Activated CD4-positive, alpha-beta T cell treated with anti-CD3 and anti-CD28 coated beads, Interleukin-2, amount 50 U/mL, for 1 hour (primary cell): ENCODE measurements around the gene PC.
A peak's percentile ranks its signal among the peaks of the same experiment; 100 is the strongest.

Experiments used
- DNase-seq: peaks from one replicate; pipeline ENCODE4 v3.0.0-alpha.2; 2020

Gene PC

DNA sequence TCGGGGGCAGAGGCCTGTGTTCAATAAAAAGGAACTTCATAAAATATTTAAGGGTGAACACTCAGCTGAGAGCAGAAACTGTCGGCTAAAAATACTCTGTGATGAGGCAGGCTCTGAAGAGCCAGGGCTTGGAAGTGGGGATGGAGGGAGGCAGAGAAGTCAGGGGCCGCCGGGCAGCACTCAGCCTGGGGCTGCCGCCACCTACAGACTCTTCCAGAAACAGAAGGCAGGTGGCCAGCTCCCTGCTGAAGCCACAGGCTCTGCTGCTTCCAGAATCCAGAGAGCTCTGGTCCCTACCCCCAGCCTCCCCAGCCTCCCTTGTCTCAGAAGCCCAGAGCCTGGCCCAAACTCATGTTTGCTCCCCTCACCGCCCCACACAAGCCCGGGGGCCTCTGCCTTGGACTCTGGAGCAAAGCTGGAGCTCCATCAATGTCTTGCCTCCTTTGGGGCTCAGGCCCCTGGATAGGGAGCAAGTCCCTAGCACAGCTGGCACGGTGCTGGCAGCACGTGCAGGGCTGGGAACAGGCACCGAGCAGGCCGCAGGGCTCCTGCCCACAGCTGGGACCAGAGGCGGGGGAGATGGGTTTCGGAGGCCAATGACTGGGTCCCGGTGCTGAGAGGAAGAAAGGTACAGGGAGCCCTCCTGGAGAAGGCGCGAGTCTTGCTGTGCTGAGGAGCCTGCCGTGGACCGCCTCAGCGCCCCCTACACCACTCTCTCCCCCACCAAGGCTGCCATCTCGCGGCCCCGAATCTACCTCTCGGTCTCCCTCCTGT lies 93.1 kb downstream of the PC start:
- DNase-seq: no peak

DNA sequence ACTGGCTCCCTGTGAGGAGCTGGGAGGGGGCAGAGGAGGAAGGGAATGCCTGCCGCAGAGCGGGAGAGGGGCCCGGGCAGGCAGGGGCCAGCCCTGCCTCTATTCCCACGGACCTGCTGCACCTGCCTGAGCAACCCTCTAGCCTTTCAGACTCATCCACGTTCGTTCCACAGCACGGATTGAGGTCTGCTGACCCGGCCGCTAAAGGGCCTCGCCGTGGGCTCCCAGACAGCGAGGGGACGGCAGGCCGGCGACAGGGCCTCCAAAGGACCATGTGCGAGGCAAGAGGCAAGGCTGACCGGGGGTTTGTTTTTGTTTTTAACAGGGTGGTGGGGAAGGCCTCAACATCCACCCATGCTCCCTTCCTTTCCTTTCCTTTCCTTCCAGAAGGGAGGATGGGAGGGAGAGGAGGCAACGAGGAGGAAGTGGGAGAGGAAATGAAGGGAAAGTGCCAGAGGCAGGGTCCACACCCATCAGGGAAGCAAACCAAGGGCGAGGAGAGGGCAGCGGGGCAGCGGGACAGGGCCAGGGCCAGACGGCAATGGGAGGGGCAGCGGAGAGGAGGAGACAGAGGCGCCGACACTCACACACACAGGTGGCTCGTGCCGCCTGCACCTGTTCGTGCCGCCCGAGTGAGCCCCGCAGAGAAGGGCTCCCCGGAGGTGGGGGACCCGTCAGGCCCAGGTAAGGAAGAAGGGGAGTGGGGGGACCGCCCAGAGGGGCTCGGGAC lies 93.8 kb downstream of the PC start:
- DNase-seq: no peak

DNA sequence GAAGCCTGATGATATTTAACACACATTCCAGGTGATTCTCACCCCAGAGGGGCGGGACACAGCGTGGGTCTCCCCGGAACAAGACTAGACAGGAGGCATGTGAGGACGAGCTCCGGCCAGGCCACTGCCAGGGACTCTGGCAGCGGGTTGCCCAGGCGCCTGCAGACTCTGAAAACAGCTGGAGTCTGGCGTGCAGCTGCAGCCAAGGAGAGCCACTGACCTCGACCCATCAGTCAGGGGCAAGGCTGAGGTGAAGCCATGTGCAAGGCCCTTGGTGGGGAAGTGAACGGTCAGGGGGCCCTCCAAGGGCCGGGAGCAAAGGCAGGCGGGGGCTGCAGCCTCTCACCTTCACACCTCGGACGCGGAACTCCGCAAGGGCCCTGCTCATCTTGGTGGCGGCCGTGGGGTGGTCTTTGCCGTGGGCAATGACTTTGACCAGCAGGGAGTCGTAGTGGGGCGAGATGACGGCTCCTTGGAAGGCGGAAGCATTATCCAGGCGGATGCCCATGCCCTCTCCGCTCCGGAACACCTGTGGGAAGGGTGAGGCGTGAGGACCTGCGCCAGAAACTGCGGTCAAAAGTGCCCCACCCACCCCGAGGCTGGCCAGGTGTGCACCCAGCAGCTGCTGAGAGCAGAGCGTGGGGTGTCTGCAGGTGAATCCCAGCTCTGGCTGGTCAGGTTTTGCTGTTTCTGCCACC lies 94.6 kb downstream of the PC start:
- DNase-seq: no peak

DNA sequence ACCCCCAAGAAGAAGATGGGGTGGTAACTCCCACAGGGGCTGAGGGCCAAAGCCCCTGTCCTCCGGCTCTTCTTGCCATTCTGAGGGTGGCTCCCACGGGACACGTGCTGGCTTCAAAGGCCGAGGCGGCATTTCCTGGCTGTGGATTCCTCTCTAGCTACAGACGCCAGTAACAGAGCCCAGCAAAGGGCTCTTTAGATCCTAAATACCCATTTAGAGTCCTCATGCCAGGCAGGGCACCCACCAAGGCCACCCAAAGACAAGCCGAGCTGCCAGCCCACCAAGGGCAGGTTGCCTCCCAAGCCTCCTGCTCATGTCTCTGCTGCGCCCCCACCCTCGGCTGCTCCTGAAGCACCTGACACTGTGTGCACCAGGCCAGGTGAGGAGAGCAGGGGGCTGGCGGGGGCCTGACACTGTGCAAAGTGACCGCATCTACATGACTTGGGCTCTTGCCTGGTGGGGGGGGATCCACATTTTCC lies 95.6 kb downstream of the PC start:
- DNase-seq: no peak

DNA sequence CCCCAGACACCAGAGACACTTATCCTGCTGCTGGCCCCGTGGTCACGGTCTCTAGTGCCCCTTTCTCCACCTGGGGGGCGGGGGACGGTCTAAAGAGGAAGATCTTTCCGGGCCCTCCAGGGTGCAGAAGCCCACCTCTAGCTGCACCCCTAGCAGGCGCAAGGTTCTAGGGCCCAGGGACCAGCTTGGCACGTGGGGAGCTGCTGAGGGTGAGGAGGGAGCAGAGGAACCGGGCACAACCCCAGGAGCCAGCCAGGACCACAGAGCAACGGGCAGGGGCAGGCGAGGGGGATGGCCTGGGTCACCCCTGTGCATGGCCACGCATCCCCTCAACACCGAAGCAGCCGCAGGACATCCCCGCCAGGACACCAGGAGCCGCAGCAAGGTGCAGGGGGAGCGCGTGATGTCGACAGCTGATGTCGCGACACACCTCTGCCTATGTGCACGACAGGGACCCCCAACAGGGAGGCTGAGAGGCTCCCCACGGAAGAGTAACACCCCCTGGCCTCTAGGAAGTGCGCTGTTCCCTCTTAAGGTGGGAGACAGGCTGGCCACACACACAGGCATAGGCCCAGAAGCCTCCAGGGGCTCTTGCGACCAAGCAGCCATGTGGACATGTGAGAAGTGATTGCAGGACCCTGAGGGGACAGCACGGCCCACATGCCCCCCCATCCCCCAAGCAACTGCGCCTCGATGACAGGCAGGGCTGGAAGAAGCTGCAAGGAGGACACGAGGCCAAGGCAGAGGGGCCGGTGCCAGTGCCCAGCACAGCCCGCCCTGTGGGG lies 96.2 kb downstream of the PC start:
- no peak for DNase-seq

DNA sequence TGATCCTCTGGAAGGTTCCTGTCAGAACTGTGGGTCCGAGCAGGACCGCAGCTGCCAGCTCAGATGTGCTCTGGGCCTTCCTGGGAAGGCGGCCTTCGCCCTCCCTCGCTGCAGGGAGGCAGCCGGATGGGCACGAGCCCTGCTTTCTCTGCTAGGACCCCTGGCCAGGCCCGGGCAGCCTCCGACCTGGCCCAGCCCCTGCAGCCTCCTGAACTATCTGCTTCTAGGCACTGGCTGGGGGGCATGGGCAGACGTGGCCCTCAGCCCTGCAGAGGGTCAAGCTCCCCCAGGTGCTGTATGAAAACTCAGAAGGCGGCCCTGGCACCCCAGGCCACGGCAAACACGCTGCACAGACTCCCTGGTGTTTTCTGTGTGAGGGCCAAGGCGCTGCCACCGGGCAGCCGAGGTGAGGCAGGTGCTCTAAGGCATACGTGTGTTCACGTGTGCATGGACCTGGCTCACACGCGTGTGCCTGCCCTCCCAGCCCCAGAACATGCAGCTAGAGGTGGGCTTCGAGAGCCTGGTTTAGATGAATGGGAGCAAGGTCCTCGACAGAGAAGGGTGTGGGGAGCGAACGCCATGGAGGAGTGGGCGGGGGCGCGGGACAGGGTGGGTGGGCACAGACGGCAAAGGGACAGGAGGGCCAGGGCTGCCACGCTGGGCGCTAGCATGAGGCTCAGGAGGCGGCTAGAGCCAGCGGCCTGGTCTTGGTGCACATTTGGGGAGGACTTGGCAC lies 97.0 kb downstream of the PC start:
- DNase-seq: no peak

DNA sequence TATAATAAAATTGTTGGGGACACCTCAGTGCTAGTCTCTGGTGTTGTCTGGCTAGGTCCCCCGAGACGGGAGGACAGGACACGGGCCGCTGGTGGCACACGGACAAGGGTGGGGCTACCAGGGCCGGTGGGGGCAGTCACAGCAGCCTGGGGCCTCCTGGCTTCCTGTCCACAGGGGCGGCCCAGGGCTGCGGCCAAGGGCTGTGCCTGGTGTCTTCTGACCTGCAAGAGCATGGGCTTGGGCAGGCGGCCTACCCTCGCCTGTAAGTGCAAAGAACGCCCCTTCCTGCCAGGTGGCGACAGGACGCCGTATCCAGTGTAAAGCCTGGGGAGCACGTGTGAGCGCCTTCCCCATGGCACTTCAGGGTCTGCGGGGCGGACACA lies 97.7 kb downstream of the PC start:
- no peak for DNase-seq

DNA sequence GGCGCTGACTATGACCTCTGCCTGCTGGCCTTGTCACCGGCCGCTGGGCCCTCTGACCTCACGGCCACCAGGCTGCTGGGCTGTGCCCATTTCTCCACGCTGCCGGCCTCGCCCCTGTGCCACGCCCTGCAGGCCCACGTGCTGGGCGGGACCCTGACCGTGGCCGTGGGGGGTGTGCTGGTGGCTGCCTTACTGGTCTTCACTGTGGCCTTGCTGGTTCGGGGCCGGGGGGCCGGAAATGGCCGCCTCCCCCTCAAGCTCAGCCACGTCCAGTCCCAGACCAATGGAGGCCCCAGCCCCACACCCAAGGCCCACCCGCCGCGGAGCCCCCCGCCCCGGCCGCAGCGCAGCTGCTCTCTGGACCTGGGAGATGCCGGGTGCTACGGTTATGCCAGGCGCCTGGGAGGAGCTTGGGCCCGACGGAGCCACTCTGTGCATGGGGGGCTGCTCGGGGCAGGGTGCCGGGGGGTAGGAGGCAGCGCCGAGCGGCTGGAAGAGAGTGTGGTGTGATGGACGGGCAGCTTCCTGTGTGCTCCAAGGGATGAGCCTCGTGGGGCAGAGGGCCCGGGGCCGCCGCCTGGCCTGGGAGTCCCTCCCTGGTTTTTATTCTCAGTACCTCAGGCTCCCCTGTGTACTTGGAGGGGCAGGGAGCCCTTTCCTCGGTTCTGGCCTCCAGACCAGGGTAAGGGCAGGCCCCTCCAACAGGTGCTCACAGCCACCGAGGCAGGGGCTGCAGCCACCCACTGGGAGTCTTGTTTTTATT lies 98.3 kb downstream of the PC start:
- no peak for DNase-seq

DNA sequence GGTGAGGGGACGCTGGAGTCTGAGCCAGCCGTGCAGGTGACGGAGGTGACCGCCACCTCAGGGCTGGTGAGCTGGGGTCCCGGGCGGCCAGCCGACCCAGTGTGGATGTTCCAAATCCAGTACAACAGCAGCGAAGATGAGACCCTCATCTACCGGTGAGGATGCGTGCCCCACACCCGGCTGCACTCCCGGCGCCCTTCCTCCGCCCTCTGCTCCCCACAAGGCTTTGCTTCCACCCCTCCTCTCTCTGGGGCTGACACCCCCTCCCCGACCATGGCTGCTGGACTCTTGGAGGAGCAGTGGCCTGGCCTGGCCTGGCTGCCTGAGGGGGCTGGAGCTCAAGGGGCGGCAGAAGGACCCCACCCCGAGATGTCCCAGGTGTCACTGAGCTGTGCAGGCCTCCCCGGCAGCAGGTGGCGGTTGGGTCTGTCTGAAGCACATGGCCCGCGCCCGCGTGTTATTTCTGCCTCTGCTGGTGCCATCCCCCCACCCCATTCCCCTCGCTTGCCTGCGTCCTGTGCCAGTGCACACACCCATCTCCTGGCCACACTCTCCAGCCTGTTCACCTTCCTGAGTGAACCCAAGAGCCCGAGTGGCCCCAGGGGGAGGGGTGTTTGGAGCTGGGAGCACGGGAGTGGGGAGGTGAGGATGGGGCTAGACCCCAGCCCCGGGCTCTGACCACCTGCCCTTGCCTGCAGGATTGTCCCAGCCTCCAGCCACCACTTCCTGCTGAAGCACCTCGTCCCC lies 99.1 kb downstream of the PC start:
- DNase-seq: no peak

DNA sequence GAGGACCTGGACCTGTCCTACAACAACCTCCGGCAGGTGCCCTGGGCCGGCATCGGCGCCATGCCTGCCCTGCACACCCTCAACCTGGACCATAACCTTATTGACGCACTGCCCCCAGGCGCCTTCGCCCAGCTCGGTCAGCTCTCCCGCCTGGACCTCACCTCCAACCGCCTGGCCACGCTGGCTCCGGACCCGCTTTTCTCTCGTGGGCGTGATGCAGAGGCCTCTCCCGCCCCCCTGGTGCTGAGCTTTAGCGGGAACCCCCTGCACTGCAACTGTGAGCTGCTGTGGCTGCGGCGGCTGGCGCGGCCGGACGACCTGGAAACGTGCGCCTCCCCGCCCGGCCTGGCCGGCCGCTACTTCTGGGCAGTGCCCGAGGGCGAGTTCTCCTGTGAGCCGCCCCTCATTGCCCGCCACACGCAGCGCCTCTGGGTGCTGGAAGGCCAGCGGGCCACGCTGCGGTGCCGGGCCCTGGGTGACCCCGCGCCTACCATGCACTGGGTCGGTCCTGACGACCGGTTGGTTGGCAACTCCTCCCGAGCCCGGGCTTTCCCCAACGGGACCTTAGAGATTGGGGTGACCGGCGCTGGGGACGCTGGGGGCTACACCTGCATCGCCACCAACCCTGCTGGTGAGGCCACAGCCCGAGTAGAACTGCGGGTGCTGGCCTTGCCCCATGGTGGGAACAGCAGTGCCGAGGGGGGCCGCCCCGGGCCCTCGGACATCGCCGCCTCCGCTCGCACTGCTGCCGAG lies 99.8 kb downstream of the PC start:
- DNase-seq: no peak

DNA sequence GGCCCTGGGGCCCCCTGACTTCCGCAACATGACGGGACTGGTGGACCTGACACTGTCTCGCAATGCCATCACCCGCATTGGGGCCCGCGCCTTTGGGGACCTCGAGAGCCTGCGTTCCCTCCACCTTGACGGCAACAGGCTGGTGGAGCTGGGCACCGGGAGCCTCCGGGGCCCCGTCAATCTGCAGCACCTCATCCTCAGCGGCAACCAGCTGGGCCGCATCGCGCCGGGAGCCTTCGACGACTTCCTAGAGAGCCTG lies 100.3 kb downstream of the PC start:
- DNase-seq: no peak

DNA sequence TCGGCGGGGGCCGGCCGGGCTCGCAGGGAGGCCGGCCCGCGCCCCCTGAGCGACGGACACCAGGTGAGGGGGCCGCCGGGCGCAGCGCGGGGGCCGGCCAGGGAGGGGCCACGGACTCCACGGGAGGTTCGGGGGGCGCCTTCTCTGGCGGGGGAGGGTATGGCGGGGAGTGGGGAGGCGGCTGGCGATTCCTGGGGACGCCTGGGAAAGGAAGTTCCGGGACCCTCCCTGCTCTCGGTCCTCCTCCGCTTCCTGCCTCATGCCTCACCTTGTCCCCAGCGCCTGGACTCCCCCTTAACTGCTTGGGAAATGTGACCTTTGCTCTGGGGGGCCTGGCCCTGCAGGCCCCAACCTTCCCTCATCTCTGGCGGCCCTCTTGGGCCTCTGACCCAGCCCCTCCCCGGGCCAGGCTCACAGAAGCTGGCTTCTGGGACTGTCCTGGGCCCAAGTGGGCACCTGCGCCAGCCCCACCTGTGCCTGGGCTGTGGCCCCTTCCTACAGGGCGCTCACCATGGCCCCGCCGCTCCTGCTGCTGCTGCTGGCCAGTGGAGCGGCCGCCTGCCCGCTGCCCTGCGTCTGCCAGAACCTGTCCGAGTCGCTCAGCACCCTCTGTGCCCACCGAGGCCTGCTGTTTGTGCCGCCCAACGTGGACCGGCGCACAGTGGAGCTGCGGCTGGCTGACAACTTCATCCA lies 100.8 kb downstream of the PC start:
- DNase-seq: no peak

DNA sequence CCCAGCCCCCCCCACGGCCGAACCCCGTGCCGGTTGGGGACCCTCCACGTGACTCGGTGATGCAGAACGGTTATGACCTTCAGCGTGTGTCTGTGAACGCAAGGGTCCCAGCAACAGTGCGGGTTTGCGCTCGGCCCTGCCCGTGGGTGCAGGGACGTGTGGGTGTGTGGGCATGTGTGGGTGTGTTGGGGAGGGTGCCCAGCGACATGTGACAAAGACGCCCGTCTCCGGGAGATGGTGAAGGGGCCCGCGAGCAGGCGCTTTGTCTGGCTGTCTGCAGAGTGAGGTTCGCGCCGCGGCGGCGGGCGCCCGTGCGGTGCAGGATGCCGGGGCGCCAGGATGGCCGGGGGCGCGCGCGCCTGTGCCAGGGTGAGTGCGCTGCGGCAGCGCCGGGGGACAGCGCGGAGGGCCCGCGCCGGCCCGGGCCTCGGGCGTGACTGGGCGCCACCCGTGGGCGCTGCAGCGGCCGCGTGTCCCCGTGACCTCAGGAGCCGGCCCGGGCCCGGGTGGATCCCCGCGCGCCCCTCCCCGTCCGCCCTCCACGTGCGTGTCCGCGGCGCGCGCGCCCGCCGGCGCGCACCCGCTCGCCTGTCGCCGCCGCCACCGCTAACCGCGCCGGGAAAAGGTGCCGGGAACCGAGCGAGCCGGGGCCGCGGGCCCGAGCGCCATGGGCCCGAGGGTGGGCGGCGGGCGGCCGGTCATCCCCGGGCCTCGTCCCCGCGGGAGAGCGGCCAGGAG lies 101.5 kb downstream of the PC start, which contains the start of gene LRFN4:
Gene LRFN4, plus strand, starts transcription at position 569 of the 738 bp plus-strand sequence. CDS start 681 bp downstream, outside the sequence.
- DNase-seq: peak; percentile 49

DNA sequence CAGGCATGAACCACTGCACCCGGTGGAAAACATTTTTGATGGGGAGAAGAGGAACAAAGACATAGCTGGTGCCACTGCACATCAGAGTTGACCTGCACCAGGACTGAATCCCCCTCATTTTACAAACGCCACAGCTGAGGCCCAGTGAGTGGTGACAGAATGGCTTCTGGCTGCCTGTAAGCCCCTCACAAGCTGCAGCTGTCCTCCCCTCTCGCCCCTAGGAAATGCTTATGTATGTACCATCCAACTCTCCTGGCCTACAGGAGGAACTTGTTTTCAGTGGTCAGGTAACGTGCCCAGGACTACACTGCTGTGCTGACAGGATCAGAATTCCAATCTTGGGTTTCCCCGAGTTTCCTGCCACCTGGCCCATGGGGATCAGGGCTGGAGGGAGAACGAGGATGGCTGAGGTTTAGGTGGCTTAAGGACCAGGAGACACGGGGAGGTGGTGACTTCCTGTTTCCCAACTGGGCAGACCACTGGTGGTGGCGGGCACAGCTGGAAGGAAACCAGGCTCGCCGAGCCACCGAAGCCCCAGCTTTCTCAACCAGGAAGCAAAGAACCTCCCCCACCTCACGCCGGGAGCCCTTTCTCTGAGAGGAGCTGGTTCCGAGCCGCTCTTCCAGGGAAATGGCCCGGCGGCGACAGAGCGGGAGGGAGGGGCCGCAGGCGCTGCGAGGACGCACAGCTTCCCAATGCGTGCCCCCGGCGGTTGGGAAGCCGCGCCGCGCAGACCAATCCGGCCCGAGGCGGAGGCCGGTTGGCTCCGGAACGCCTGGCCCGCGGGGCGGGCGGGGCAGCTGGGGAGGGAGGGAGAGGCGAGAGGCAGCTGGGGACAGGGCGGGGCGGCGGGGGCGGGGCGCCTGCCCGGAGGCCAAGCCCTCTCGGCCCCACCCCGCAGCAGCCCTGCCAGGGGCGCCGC lies 102.3 kb downstream of the PC start:
- DNase-seq: peak; percentile 69

DNA sequence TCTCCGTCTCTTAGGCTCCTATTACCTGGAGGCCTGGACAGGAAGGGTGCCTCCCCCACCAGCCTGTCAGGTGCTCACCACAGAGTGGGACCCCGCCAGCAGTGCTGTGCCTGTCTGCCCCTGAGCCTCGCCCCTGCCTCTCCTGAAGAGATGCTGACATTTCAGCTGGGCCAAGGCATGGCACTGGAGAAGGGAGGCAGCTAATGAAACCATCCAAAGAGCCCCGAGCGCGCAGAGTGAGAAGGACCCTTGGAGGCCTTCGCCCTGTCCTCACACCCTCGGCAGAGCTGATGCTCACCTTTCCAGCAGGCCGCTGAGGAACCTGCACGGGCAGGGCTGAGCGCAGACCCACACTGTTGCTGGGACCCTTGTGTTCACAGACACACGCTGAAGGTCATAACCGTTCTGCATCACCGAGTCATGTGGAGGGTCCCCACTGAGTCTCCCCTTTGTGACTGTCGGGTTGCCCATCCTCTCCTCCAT lies 103.4 kb downstream of the PC start:
- no peak for DNase-seq

DNA sequence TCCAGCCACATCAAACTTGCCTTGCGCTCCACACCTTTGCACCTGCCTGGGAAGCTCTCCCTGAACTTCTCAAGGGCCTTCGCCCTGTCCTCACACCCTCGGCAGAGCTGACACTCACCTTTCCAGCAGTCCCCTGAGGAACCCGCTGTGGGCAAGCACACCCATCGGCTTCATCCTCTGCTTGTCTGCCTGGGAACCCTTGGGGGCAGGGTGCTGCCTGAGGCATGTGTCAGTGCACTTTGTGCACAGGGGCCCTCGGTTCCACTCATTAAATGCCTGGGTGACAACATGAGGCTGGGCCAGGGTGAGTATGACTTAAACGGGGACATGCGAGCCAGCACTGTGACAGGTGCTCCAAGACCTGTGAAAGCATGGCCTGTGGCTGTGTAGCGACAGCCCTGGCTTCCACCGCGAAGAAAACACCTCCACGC lies 103.9 kb downstream of the PC start:
- no peak for DNase-seq
